ENCODE measurements around the gene NOS3. TPM values are rescaled to one million over a fixed set of nuclear protein-coding genes. Genes with fewer than 3 reads are reported as not detected.

The NOS3 gene
- total and polyA plus RNA-seq, 9 of the 15 experiments (the other 6 are each of a cell fraction or from before 2014, with no cell fraction given): 1.1 to 121 (median 23.6) TPM

- TF ChIP-seq XRCC5 (IDR thresholded peaks at IDR 0.05; ENCODE audit: low read depth, low read length) (0 out of 2 replicates have a peak, but pooled peaks have one; percentile 63), HINFP (tag; conservative IDR thresholded peaks at IDR 0.05; ENCODE audit: low read depth) (no peak), ZSCAN29 (IDR thresholded peaks at IDR 0.05) (no peak; the same call in 1 of the 2 replicates), HDGF (IDR thresholded peaks at IDR 0.05) (peak; percentile 53; the same call in 1 of the 2 replicates), OTX1 (CRISPR knock-in tag; IDR thresholded peaks at IDR 0.05) (peak; percentile 64; the same call in 1 of the 2 replicates), TBP (optimal IDR thresholded peaks at IDR 0.05; ENCODE audit: low read depth, low read length) (peak; percentile 14), ELK3 (CRISPR knock-in tag; IDR thresholded peaks at IDR 0.05) (no peak), PRDM10 (IDR thresholded peaks at IDR 0.05; ENCODE audit: partially characterized antibody) (no peak), POLR2B (IDR thresholded peaks at IDR 0.05; ENCODE audit: low read depth, partially characterized antibody) (peak; percentile 14), BMI1 (IDR thresholded peaks at IDR 0.05; ENCODE audit: low read length) (no peak), ILK (tag; IDR thresholded peaks at IDR 0.05; ENCODE audit: borderline replicate concordance, low read depth) (no peak), BCOR (IDR thresholded peaks at IDR 0.05) (peak; percentile 33; the same call in 1 of the 2 replicates), SMARCA4 (IDR thresholded peaks at IDR 0.05) (peak; percentile 47; the same call in 1 of the 2 replicates), ZBTB7A (IDR thresholded peaks at IDR 0.05; ENCODE audit: borderline replicate concordance, control insufficient read depth, low read depth, low read length) (peak; percentile 65), ZNF253 (CRISPR knock-in tag; conservative IDR thresholded peaks at IDR 0.05) (no peak), ZNF511 (CRISPR knock-in tag; IDR thresholded peaks at IDR 0.05) (peak; percentile 84), RBBP5 (IDR thresholded peaks at IDR 0.05; ENCODE audit: borderline replicate concordance, insufficient read depth, low read length, poor library complexity, severe bottlenecking) (peak; percentile 29), BRD4 (IDR thresholded peaks at IDR 0.05) (no peak), ZNF561 (CRISPR knock-in tag; conservative IDR thresholded peaks at IDR 0.05) (no peak), RUNX1 (IDR thresholded peaks at IDR 0.05; ENCODE audit: low read depth) (0 out of 2 replicates have a peak, but pooled peaks have one; percentile 56), SIN3B (IDR thresholded peaks at IDR 0.05; ENCODE audit: low read depth) (no peak)
These were observed 70.6 kb downstream of the NOS3 start (continued) for GRCh38 chr7:151061213-151062110.

All from K562 (cell line).